ENCODE results near the gene LAMP2.

Gene LAMP2

GRCh38 chrX:120456973-120457372, 12.1 kb downstream of the LAMP2 start:
- DNase-seq (ENCODE audit: low spot score): no peak

GRCh38 chrX:120453985-120454384, 15.1 kb downstream of the LAMP2 start:
- no peak for DNase-seq (ENCODE audit: low spot score)

GRCh38 chrX:120452131-120452530, 17.0 kb downstream of the LAMP2 start:
- DNase-seq (ENCODE audit: low spot score): peak; percentile 24

- DNase-seq (ENCODE audit: low spot score): peak; percentile 21
Observed at GRCh38 chrX:120450163-120450562, 18.9 kb downstream of the LAMP2 start.

- DNase-seq (ENCODE audit: low spot score): peak; percentile 9
Observed at GRCh38 chrX:120446498-120446897, 22.6 kb downstream of the LAMP2 start.

- DNase-seq (ENCODE audit: low spot score): no peak
Observed at GRCh38 chrX:120439921-120440320, 29.2 kb downstream of the LAMP2 start.

- DNase-seq (ENCODE audit: low spot score): no peak
Observed at GRCh38 chrX:120429776-120430540, 39.1 kb downstream of the LAMP2 start.

GRCh38 chrX:120428309-120428708, 40.8 kb downstream of the LAMP2 start:
- no peak for DNase-seq (ENCODE audit: low spot score)

- DNase-seq (ENCODE audit: low spot score): no peak
Observed at GRCh38 chrX:120426599-120426998, 42.5 kb downstream of the LAMP2 start.

- no peak for DNase-seq (ENCODE audit: low spot score)
Observed at GRCh38 chrX:120419463-120419862, 49.6 kb downstream of the LAMP2 start.

GRCh38 chrX:120408168-120408567, 60.9 kb downstream of the LAMP2 start:
- no peak for DNase-seq (ENCODE audit: low spot score)

GRCh38 chrX:120406638-120407037, 62.5 kb downstream of the LAMP2 start:
- no peak for DNase-seq (ENCODE audit: low spot score)

GRCh38 chrX:120402369-120402768, 66.7 kb downstream of the LAMP2 start:
- DNase-seq (ENCODE audit: low spot score): no peak

GRCh38 chrX:120401301-120401700, 67.8 kb downstream of the LAMP2 start:
- no peak for DNase-seq (ENCODE audit: low spot score)

GRCh38 chrX:120380699-120381098, 88.4 kb downstream of the LAMP2 start:
- DNase-seq (ENCODE audit: low spot score): peak; percentile 12

GRCh38 chrX:120379937-120380681, 89.0 kb downstream of the LAMP2 start:
- DNase-seq (ENCODE audit: low spot score): no peak

- DNase-seq (ENCODE audit: low spot score): no peak
Observed at GRCh38 chrX:120378570-120378969, 90.5 kb downstream of the LAMP2 start.
